Measurements from ENCODE around the gene CA12. TPM values are rescaled to one million over a fixed set of nuclear protein-coding genes. Genes with fewer than 3 reads are reported as not detected.

CA12 gene
- total and polyA plus RNA-seq, 9 of the 15 experiments (the other 6 are each of a cell fraction or from before 2014, with no cell fraction given) = 0.01 to 0.78 (median 0.15) TPM; not detected in 1

GRCh38 chr15:63277038-63277892, 104.4 kb downstream of the CA12 start, which contains the start of gene APH1B (continued):
- no peak for TF ChIP-seq CEBPZ (IDR thresholded peaks at IDR 0.05; ENCODE audit: borderline replicate concordance, low read depth, low read length)
- 0 out of 6 replicates have a peak, but pooled peaks of 2 of the 3 experiments have one; percentile 2 to 14 for TF ChIP-seq CTCF (IDR thresholded peaks at IDR 0.05 in 2 of 3, conservative IDR thresholded peaks at IDR 0.05 in 1 of 3; ENCODE audit: insufficient read depth in 2 of 3, low read depth in 1 of 3, low read length in 3 of 3)
- no peak for TF ChIP-seq HNRNPLL (IDR thresholded peaks at IDR 0.05; ENCODE audit: low read depth, low read length, poor library complexity, severe bottlenecking)
- TF ChIP-seq CC2D1A (IDR thresholded peaks at IDR 0.05) = no peak
- no peak for TF ChIP-seq HINFP (tag; conservative IDR thresholded peaks at IDR 0.05; ENCODE audit: low read depth)
- no peak for TF ChIP-seq FOXA3 (CRISPR knock-in tag; conservative IDR thresholded peaks at IDR 0.05 in 1 of 2, IDR thresholded peaks at IDR 0.05 in 1 of 2)
- no peak for TF ChIP-seq CCAR2 (IDR thresholded peaks at IDR 0.05; ENCODE audit: low read depth, low read length)
- TF ChIP-seq SP2 (IDR thresholded peaks at IDR 0.05; ENCODE audit: extremely low read depth, low read depth, low read length, poor library complexity, severe bottlenecking) = no peak
- no peak for TF ChIP-seq NR2C2 (CRISPR knock-in tag; IDR thresholded peaks at IDR 0.05)
- peak; percentile 72 for TF ChIP-seq NR2C2 (tag; IDR thresholded peaks at IDR 0.05)
- no peak for TF ChIP-seq TCF3 (CRISPR knock-in tag; IDR thresholded peaks at IDR 0.05)
- 0 out of 2 replicates have a peak, but pooled peaks have one; percentile 50 for TF ChIP-seq OTX1 (CRISPR knock-in tag; IDR thresholded peaks at IDR 0.05)
- no peak for TF ChIP-seq HNRNPL (IDR thresholded peaks at IDR 0.05; ENCODE audit: low read depth, low read length)
- TF ChIP-seq CREB3L1 (IDR thresholded peaks at IDR 0.05; ENCODE audit: borderline replicate concordance, low read depth) = no peak
- TF ChIP-seq HMGXB4 (CRISPR knock-in tag; IDR thresholded peaks at IDR 0.05) = no peak
